HepG2 (cell line): Measurements from ENCODE around the gene STK11. TPM values are rescaled to one million over a fixed set of nuclear protein-coding genes. Genes with fewer than 3 reads are reported as not detected.

Source experiments
- CAMTA2 ChIP-seq: sonication (generic); formaldehyde crosslinking; IDR thresholded peaks from 2 replicates; pipeline ENCODE4 v1.4.0; 2020; ENCODE audit warnings: mild to moderate bottlenecking, missing genetic modification reagents, borderline replicate concordance
- EEA1 ChIP-seq: sonication (generic); formaldehyde crosslinking; IDR thresholded peaks from 2 replicates; pipeline ENCODE4 v1.5.1; 2020; ENCODE audit warnings: mild to moderate bottlenecking, missing genetic modification reagents, borderline replicate concordance
- FOXM1 ChIP-seq: sonication (generic); formaldehyde crosslinking; IDR thresholded peaks from 2 replicates; pipeline ENCODE4 v1.5.0; 2020; ENCODE audit warnings: missing genetic modification reagents
- GABPB1 ChIP-seq: IDR thresholded peaks from 2 replicates; pipeline ENCODE4 v1.6.1; 2016; ENCODE audit warnings: mild to moderate bottlenecking, missing genetic modification reagents, moderate library complexity, missing compliant biosample characterization
- HNF4G ChIP-seq, 2 experiments: sonication (generic) in 1 of 2; formaldehyde crosslinking in 1 of 2; IDR thresholded peaks; 2 replicates each; pipeline versions ENCODE4 v1.4.0 to v1.6.1; 2011 to 2020; ENCODE audit warnings: borderline replicate concordance in 2 of 2, low read depth in 2 of 2, mild to moderate bottlenecking in 2 of 2, low read length in 1 of 2, missing genetic modification reagents in 1 of 2, moderate library complexity in 1 of 2
- IKZF5 ChIP-seq: IDR thresholded peaks from 2 replicates; pipeline ENCODE4 v1.6.1; 2018; ENCODE audit warnings: missing genetic modification reagents, mild to moderate bottlenecking, missing compliant biosample characterization
- JUND ChIP-seq: sonication (generic); formaldehyde crosslinking; IDR thresholded peaks from 2 replicates; pipeline ENCODE4 v1.8.0; 2022; ENCODE audit warnings: mild to moderate bottlenecking, missing genetic modification reagents
- KMT2B ChIP-seq: IDR thresholded peaks from 2 replicates; pipeline ENCODE4 v1.6.1; 2016; ENCODE audit warnings: missing genetic modification reagents, missing compliant biosample characterization
- MED1 ChIP-seq: sonication (generic); formaldehyde crosslinking; IDR thresholded peaks from 2 replicates; pipeline ENCODE4 v1.4.0; 2020; ENCODE audit warnings: missing genetic modification reagents
- MYC ChIP-seq: sonication (generic); formaldehyde crosslinking; IDR thresholded peaks from 2 replicates; pipeline ENCODE4 v1.9.0; 2021; ENCODE audit warnings: missing genetic modification reagents, borderline replicate concordance
- TGIF2 ChIP-seq: IDR thresholded peaks from 2 replicates; pipeline ENCODE4 v1.6.1; 2016; ENCODE audit warnings: control low read depth, missing compliant biosample characterization
- THAP11 ChIP-seq: IDR thresholded peaks from 2 replicates; pipeline ENCODE4 v1.6.1; 2016; ENCODE audit warnings: missing biosample characterization, missing genetic modification reagents
- ZBTB20 ChIP-seq: sonication (generic); formaldehyde crosslinking; IDR thresholded peaks from 2 replicates; pipeline ENCODE4 v1.8.1; 2023; ENCODE audit warnings: missing genetic modification reagents, low read depth, mild to moderate bottlenecking, borderline replicate concordance
- ZBTB26 ChIP-seq: IDR thresholded peaks from 2 replicates; pipeline ENCODE4 v1.6.1; 2016; ENCODE audit warnings: missing compliant biosample characterization, missing genetic modification reagents, borderline replicate concordance
- ZFP36L1 ChIP-seq: sonication (generic); formaldehyde crosslinking; IDR thresholded peaks from 2 replicates; pipeline ENCODE4 v1.8.0; 2022; ENCODE audit warnings: mild to moderate bottlenecking, missing genetic modification reagents, moderate library complexity
- ZFP82 ChIP-seq: sonication (generic); formaldehyde crosslinking; IDR thresholded peaks from 2 replicates; pipeline ENCODE4 v1.5.1; 2020; ENCODE audit warnings: mild to moderate bottlenecking, missing genetic modification reagents, borderline replicate concordance
- ZNF12 ChIP-seq: sonication (generic); formaldehyde crosslinking; IDR thresholded peaks from 2 replicates; pipeline ENCODE4 v1.5.0; 2020; ENCODE audit warnings: missing genetic modification reagents
- ZNF660 ChIP-seq: sonication (generic); formaldehyde crosslinking; IDR thresholded peaks from 2 replicates; pipeline ENCODE4 v1.5.1; 2020; ENCODE audit warnings: mild to moderate bottlenecking, low read depth, missing genetic modification reagents, borderline replicate concordance
- ZNF687 ChIP-seq: sonication (generic); formaldehyde crosslinking; IDR thresholded peaks from 2 replicates; pipeline ENCODE4 v1.5.1; 2020; ENCODE audit warnings: mild to moderate bottlenecking, missing genetic modification reagents, moderate library complexity
- ZNF710 ChIP-seq: sonication (generic); formaldehyde crosslinking; IDR thresholded peaks from 2 replicates; pipeline ENCODE4 v1.5.0; 2020; ENCODE audit warnings: mild to moderate bottlenecking, missing genetic modification reagents, borderline replicate concordance
- polyA plus RNA-seq, 8 experiments: library from polyadenylated mRNA; depleted of rRNA in 3 of 8; stranded (reverse) in 7 of 8; unstranded in 1 of 8; fragments of >200 nt; fragmentation: Illumina TruSeq in 4 of 8; extraction: Trizol in 4 of 8; gene quantifications; 2 replicates each; pipeline versions ENCODE4 v1.2.1 to v1.2.3, GENCODE V29; 2011 to 2016; ENCODE audit warnings: low read depth in 4 of 8, missing spikeins in 1 of 8, mixed read lengths in 1 of 8; ENCODE audit not compliant: insufficient read depth in 1 of 8
- total RNA-seq, 5 experiments: library from RNA; depleted of rRNA; stranded (reverse); fragments of >200 nt; fragmentation: Illumina TruSeq; extraction: Trizol; gene quantifications; 2 replicates each; pipeline ENCODE4 v1.2.3, GENCODE V29; 2016; ENCODE audit warnings: low read depth in 1 of 5

Gene STK11
- total and polyA plus RNA-seq, 2 of the 13 experiments (the other 11 are each of a cell fraction or from before 2014, with no cell fraction given): 27.5 to 43.6 TPM

- TF ChIP-seq MYC (CRISPR knock-in tag) (peak; percentile 60; the same call in 1 of the 2 replicates), ZNF710 (CRISPR knock-in tag) (0 out of 2 replicates have a peak, but pooled peaks have one; percentile 32), HNF4G (IDR thresholded peaks at IDR 0.05; ENCODE audit: borderline replicate concordance, low read depth, low read length) (peak; percentile 33; the same call in 1 of the 2 replicates), HNF4G (CRISPR knock-in tag; IDR thresholded peaks at IDR 0.05; ENCODE audit: borderline replicate concordance, low read depth) (peak; percentile 40; the same call in 1 of the 2 replicates), TGIF2 (CRISPR knock-in tag) (peak; percentile 46; the same call in 1 of the 2 replicates), CAMTA2 (CRISPR knock-in tag) (peak; percentile 29; the same call in 1 of the 2 replicates), ZBTB20 (CRISPR knock-in tag) (peak; percentile 37; the same call in 1 of the 2 replicates), ZBTB26 (CRISPR knock-in tag) (no peak), THAP11 (peak; percentile 47; the same call in 1 of the 2 replicates), ZFP36L1 (CRISPR knock-in tag) (peak; percentile 49; the same call in 1 of the 2 replicates), JUND (CRISPR knock-in tag) (peak; percentile 82), KMT2B (CRISPR knock-in tag) (no peak), ZNF660 (no peak), ZNF687 (CRISPR knock-in tag) (peak; percentile 97), EEA1 (CRISPR knock-in tag) (no peak), IKZF5 (CRISPR knock-in tag) (0 out of 2 replicates have a peak, but pooled peaks have one; percentile 38), MED1 (CRISPR knock-in tag) (peak; percentile 53; the same call in 1 of the 2 replicates), GABPB1 (CRISPR knock-in tag) (peak; percentile 69), ZFP82 (CRISPR knock-in tag) (0 out of 2 replicates have a peak, but pooled peaks have one; percentile 30), FOXM1 (CRISPR knock-in tag) (no peak), ZNF12 (CRISPR knock-in tag) (0 out of 2 replicates have a peak, but pooled peaks have one; percentile 19)
Observed at GRCh38 chr19:1183543-1184172, 21.9 kb upstream of the STK11 start (continued).
